ENCODE data around the gene SLC43A2.

SLC43A2 gene

GRCh38 chr17:1623057-1623630 lies 5.5 kb downstream of the SLC43A2 start:
- no peak for DNase-seq (ENCODE audit: low read depth)

- no peak for DNase-seq (ENCODE audit: low read depth)
Observed at GRCh38 chr17:1621273-1621954, 7.2 kb downstream of the SLC43A2 start.

DNA sequence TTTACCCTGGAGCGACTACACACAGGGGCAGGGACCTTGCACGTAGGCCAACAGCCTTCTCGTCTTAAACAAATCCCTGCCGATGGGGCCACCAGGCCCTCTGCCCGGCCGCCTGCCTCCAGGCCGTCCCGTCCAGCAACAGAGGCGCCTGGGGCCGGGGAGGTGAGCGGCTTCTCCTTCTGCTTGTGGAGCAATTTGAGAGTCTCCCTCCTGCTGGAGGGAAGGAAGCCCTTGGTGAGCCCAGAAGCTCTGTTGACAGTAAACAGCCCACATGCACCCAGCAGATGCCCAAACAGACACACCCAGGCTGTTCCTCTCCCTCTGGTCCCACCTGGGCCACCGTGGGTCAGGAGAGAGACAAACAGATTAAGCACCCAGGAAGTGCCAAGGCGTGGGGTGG lies 8.1 kb downstream of the SLC43A2 start:
- DNase-seq (ENCODE audit: low read depth), result no peak

GRCh38 chr17:1617620-1618174 lies 10.9 kb downstream of the SLC43A2 start:
- DNase-seq (ENCODE audit: low read depth), result no peak

- DNase-seq (ENCODE audit: low read depth), result no peak
Observed at GRCh38 chr17:1616101-1616500, 12.5 kb downstream of the SLC43A2 start.

DNA sequence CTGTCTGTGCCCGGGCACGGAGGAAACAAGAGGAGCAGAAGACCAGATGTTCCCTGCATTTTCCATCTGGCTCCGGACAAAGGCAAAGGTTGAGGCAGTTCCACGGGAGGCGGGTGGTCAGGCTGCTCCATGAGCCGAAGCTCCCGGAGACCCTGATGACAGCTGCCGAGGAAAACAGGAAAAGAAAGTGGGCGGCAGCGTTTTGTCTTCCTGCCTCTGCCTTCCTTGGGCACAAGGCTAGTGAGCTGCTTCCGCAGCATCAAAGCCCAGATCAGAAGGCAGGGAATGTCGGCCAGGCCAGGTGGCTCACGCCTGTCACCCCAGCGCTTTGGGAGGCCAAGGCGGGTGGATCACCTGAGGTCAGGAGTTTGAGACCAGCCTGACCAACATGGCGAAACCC lies 16.2 kb downstream of the SLC43A2 start:
- DNase-seq (ENCODE audit: low read depth), result no peak

- DNase-seq (ENCODE audit: low read depth), result no peak
Observed at GRCh38 chr17:1611715-1612114, 16.9 kb downstream of the SLC43A2 start.

DNA sequence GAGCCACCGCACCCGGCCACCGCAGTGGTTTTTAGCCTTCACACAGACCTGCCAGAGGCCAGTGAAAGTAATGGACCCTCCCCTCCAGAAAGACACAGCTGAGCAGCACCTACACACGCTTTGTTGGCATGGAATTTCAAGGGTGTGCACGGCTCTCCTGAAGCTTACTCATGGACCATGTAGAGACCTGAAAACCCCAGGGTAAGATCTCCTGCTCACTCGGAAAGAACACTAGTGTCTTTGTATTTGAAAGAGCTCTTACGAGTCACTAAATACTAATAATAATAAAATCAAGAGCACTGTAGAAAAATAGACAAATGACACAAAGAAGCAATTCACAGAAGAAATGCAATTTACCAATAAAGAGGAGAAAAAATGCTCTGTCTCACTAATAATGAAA lies 20.0 kb downstream of the SLC43A2 start:
- DNase-seq (ENCODE audit: low read depth), result no peak

- no peak for DNase-seq (ENCODE audit: low read depth)
Observed at GRCh38 chr17:1607971-1608320, 20.7 kb downstream of the SLC43A2 start.

DNA sequence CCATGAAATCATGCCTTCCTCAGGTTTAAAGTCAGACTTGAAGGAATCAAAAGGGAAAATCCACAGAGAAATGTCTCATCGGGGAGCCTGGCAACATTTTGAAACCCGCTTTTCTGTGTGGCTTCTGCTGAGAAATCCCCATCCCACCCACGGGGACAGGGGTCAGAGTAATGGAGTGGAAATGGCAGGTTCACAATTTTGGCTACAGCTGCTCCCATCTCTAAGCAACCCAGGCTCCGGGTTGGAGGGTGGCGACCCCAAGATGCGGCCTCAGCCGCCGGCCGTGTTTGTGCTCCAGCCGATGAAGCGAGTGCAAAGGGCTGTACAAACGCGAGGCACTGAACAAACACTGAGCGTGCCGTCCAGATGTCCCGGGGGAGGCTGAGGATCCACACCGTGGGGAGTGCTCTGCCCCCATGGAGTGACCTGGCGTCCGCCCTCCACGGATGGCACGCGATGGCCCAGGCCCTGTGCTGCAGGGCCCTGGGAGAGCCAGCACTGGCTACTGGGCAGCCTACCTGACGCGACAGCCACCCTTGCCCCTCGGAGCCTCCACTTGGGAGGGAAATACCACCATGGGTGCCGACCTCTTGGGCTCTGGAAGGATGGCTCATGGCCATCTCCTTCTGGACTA lies 22.2 kb downstream of the SLC43A2 start:
- DNase-seq (ENCODE audit: low read depth), result no peak

DNA sequence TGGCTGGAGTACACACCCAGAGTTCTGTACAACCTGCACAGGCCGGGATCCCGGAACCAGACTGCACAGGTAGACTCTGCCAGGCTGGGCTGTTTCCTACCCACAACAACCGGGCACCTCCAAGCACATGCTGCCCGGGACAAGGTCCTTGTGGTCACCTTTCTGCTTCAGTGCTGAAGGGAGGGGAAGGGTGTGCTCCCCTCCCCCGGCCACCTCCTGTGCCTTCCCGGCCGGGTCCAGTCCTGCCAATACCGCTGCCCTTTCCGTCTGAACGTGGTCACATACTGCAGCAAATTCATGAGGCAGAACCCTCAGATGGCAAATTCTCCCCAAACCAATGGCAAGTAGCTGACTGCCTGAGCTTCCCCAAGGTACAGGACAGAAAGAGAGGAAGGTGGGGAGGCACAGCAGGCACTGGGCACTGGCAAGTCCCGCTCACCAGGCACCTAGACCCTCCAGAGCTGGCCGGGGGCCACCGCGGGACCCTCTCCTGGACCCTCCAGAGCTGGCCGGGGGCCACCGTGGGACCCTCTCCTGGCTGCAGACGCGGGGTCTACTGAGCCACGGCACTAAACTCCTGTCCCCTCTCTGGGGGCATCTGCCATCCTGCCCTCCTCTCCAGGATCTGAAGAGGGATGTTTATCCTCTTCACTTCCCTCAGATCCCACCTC lies 22.8 kb downstream of the SLC43A2 start:
- no peak for DNase-seq (ENCODE audit: low read depth)

GRCh38 chr17:1604831-1605528 lies 23.7 kb downstream of the SLC43A2 start:
- DNase-seq (ENCODE audit: low read depth), result no peak

DNA sequence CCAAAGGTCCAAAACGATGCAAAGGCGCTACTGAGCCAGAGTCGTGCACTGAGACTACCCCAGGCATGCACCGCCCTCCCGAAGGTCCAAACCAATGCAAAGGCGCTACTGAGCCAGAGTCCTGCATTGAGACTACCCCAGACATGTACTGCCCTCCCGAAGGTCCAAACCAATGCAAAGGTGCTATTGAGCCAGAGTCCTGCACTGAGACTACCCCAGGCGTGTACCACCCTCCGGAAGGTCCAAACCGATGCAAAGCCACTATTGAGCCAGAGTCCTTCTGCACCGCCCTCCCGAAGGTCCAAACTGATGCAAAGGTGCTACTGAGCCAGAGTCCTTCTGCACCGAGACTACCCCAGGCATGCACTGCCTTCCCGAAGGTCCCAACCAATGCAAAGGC lies 27.1 kb downstream of the SLC43A2 start:
- DNase-seq (ENCODE audit: low read depth), result no peak

DNA sequence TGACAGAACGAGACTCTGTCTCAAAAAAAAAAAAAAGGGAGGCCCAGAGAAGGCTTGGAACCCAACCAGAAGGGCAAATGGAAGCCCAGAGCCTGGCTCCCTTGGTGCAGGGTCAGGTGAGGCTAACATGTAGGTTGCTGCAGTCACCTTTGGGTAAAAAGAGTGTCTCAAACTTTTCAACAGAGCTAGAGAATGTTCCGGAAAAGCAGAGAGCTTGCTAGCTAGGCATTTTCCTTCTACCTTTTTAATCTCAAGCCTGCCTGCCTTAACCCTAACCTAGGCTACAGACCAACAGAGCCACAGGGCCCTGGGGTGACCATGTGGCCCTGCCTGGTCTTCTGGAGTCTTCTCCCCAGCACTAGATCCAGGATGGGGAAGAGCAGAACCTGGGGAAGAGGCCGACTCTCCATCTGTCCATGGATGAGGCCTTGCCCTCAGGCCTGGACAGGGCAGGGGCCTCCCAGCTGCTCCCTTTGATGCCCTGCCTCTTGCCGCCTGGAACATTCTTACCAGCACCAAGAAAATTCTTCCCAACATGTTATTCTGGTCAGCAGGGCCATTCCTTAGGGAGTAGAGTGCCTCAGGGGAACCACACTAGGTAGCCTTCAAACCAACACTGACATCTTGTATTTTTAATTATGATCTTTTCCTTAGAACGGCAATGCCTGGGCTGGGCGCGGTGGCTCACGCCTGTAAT lies 30.1 kb downstream of the SLC43A2 start:
- DNase-seq (ENCODE audit: low read depth), result no peak

- DNase-seq (ENCODE audit: low read depth), result no peak
Observed at GRCh38 chr17:1597861-1598342, 30.7 kb downstream of the SLC43A2 start.

- DNase-seq (ENCODE audit: low read depth), result no peak
Observed at GRCh38 chr17:1593630-1593931, 35.1 kb downstream of the SLC43A2 start.

DNA sequence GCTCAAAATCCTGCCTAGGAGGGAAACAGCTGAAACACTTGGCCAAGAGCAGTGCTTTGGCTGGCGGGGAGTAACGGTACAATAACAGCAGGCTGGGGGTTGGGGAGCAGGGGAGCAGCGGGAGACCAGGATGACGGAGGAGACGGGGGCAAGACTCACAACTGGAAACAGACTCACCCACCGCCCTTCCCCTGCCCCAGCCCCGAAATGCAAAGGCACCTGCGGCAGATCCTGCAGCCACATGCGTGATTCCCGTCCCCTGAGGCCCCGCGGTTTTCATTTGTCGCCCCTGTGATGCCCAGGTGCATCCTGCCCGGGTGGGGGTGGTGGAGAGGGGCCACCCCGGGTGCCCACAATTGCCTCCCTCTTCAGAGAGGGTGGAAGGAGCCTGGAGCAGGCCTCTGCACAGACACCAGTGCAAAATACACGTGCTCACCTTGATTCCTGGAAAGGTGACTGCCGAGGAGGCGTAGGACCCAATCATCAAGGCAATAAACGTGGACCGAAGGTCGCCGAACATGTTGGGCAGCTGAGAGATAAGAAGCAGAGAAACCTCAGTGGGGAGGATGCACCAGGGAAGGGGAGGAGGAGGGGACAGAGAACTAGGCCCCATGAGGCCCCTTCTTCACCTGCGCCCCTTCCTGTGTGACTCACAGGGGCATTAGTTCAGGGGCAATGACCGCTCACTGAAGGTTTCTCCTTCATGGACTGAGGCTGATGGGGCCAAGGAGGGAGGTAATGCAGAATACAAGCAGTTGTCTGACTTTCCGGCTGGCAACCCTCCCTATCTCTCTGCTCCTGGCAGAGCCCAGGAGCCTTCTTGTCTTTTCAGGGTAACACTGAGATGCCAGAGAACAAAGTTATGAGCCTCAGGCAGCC lies 35.6 kb downstream of the SLC43A2 start:
- no peak for DNase-seq (ENCODE audit: low read depth)

- DNase-seq (ENCODE audit: low read depth), result no peak
Observed at GRCh38 chr17:1591474-1592090, 37.1 kb downstream of the SLC43A2 start.

- DNase-seq (ENCODE audit: low read depth), result no peak
Observed at GRCh38 chr17:1590747-1591473, 37.7 kb downstream of the SLC43A2 start.
